Mesothelial cell of epicardium (in vitro differentiated cells): ENCODE results near the gene COTL1. TPM values are rescaled to one million over a fixed set of nuclear protein-coding genes. Genes with fewer than 3 reads are reported as not detected.

Experiments used
- DNase-seq, 2 experiments: peaks; one replicate each; pipeline ENCODE4 v3.0.0; 2021; ENCODE audit warnings: low spot score in 2 of 2; ENCODE audit not compliant: unreplicated experiment in 2 of 2
- H3K27ac Mint-ChIP-seq: 2 replicates; pipeline ENCODE4 v1.8.0; 2021; ENCODE audit warnings: mixed read lengths
- H3K27me3 Mint-ChIP-seq: 2 replicates; pipeline ENCODE4 v1.8.0; 2021; ENCODE audit warnings: low read depth, mixed read lengths
- H3K36me3 Mint-ChIP-seq: 2 replicates; pipeline ENCODE4 v1.8.0; 2021; ENCODE audit warnings: mixed read lengths
- H3K4me1 Mint-ChIP-seq: 2 replicates; pipeline ENCODE4 v1.8.0; 2021; ENCODE audit warnings: mixed read lengths
- H3K4me3 Mint-ChIP-seq: 2 replicates; pipeline ENCODE4 v1.8.0; 2021; ENCODE audit warnings: mild to moderate bottlenecking, moderate library complexity, mixed read lengths
- H3K9me3 Mint-ChIP-seq: 2 replicates; pipeline ENCODE4 v1.8.0; 2021; ENCODE audit warnings: mixed read lengths
- CTCF ChIP-seq: fragments of 200-600 bp; sonication (generic); IDR thresholded peaks from one replicate; pipeline ENCODE4 v1.5.0; 2021; ENCODE audit warnings: antibody characterized with exemption; ENCODE audit not compliant: unreplicated experiment
- total RNA-seq: library from RNA; stranded (reverse); gene quantifications from 3 replicates; pipeline ENCODE4 v1.2.1, GENCODE V29; 2021

COTL1 gene
- total RNA-seq, 1 donor from 2014 or later = 116 TPM

- Mint-ChIP-seq H3K4me3 (no peak overlapping the region), H3K27ac (no peak overlapping the region), H3K36me3 (peaks cover 11% of the 10 kb centered on the region), H3K4me1 (peaks cover 43% of the 10 kb centered on the region), H3K27me3 (no peaks in the 10 kb centered on the region), H3K9me3 (no peaks in the 10 kb centered on the region)
- DNase-seq = no peak
- no peak for TF ChIP-seq CTCF
Measured at GRCh38 chr16:84612686-84613085, 5.2 kb downstream of the COTL1 start.

GRCh38 chr16:84611041-84611440, 6.8 kb downstream of the COTL1 start:
- Mint-ChIP-seq H3K4me3 (no peak overlapping the region), H3K36me3 (peaks cover 12% of the 10 kb centered on the region), H3K4me1 (peaks cover 33% of the 10 kb centered on the region), H3K27me3 (no peaks in the 10 kb centered on the region), H3K9me3 (no peaks in the 10 kb centered on the region), H3K27ac (peak overlapping the region; percentile 52)
- no peak for DNase-seq
- no peak for TF ChIP-seq CTCF

- no peak overlapping the region for H3K27ac Mint-ChIP-seq
- H3K27me3 Mint-ChIP-seq = no peaks in the 10 kb centered on the region
- no peaks in the 10 kb centered on the region for H3K9me3 Mint-ChIP-seq
- H3K36me3 Mint-ChIP-seq = peaks cover 14% of the 10 kb centered on the region
- H3K4me3 Mint-ChIP-seq = no peak overlapping the region
- H3K4me1 Mint-ChIP-seq = peaks cover 27% of the 10 kb centered on the region
- no peak for TF ChIP-seq CTCF
- no peak for DNase-seq
Measured at GRCh38 chr16:84610376-84610775, 7.5 kb downstream of the COTL1 start.

GRCh38 chr16:84609563-84610177, 8.2 kb downstream of the COTL1 start:
- no peak for TF ChIP-seq CTCF
- H3K36me3 Mint-ChIP-seq = peaks cover 17% of the 10 kb centered on the region
- H3K27me3 Mint-ChIP-seq = no peaks in the 10 kb centered on the region
- no peak overlapping the region for H3K27ac Mint-ChIP-seq
- H3K4me1 Mint-ChIP-seq = peaks cover 23% of the 10 kb centered on the region
- no peak overlapping the region for H3K4me3 Mint-ChIP-seq
- H3K9me3 Mint-ChIP-seq = no peaks in the 10 kb centered on the region
- DNase-seq = no peak

GRCh38 chr16:84608282-84608681, 9.6 kb downstream of the COTL1 start:
- no peaks in the 10 kb centered on the region for H3K27me3 Mint-ChIP-seq
- no peaks in the 10 kb centered on the region for H3K9me3 Mint-ChIP-seq
- peak overlapping the region; percentile 5 for H3K27ac Mint-ChIP-seq
- peaks cover 15% of the 10 kb centered on the region for H3K36me3 Mint-ChIP-seq
- H3K4me1 Mint-ChIP-seq = peaks cover 23% of the 10 kb centered on the region
- no peak overlapping the region for H3K4me3 Mint-ChIP-seq
- no peak for TF ChIP-seq CTCF
- no peak for DNase-seq

- H3K27ac Mint-ChIP-seq = peak overlapping the region; percentile 5
- no peaks in the 10 kb centered on the region for H3K27me3 Mint-ChIP-seq
- DNase-seq = no peak
- no peak overlapping the region for H3K4me3 Mint-ChIP-seq
- H3K4me1 Mint-ChIP-seq = peaks cover 26% of the 10 kb centered on the region
- peaks cover 16% of the 10 kb centered on the region for H3K36me3 Mint-ChIP-seq
- no peaks in the 10 kb centered on the region for H3K9me3 Mint-ChIP-seq
- no peak for TF ChIP-seq CTCF
Measured at GRCh38 chr16:84607694-84608093, 10.2 kb downstream of the COTL1 start.
